HCT116 (cell line): Measurements from ENCODE around the gene PVRIG.
"Not testable (repeated sequence)": the region's sequence is repeated elsewhere in the genome, so short reads cannot be mapped to it uniquely, and the experiment has no call there.

Experiments used
- ATF3 ChIP-seq: IDR thresholded peaks from 2 replicates; pipeline ENCODE4 v1.6.1; 2012
- CEBPB ChIP-seq: IDR thresholded peaks from 2 replicates; pipeline ENCODE4 v1.6.1; 2012; ENCODE audit warnings: low read depth
- CTCF ChIP-seq, 3 experiments: fragments of 200-600 bp in 1 of 3; sonication (generic) in 1 of 3; IDR thresholded peaks in 2 of 3; conservative IDR thresholded peaks in 1 of 3; 2 replicates each; pipeline ENCODE4 v1.5.1; 2012 to 2017; ENCODE audit warnings: low read depth in 2 of 3, low read length in 2 of 3, antibody characterized with exemption in 1 of 3, borderline replicate concordance in 1 of 3, control low read depth in 1 of 3, mild to moderate bottlenecking in 1 of 3, mixed read lengths in 1 of 3, mixed run types in 1 of 3, moderate library complexity in 1 of 3; ENCODE audit not compliant: insufficient read depth in 1 of 3
- EGR1 ChIP-seq: IDR thresholded peaks from 2 replicates; pipeline ENCODE4 v1.6.1; 2012; ENCODE audit warnings: low read depth
- EZH2 ChIP-seq: fragments of 200-600 bp; sonication (generic); IDR thresholded peaks from 2 replicates; pipeline ENCODE4 v1.6.1; 2017; ENCODE audit warnings: antibody characterized with exemption, mixed run types
- JUND ChIP-seq: IDR thresholded peaks from 2 replicates; pipeline ENCODE4 v1.6.1; 2012
- POLR2A ChIP-seq: IDR thresholded peaks from 2 replicates; pipeline ENCODE4 v1.7.0; 2011; ENCODE audit warnings: borderline replicate concordance; ENCODE audit not compliant: insufficient read depth, insufficient read length; ENCODE audit errors: extremely low read depth
- POLR2AphosphoS5 ChIP-seq: IDR thresholded peaks from 2 replicates; pipeline ENCODE4 v1.6.1; 2011; ENCODE audit warnings: mild to moderate bottlenecking, low read depth, low read length, moderate library complexity
- REST ChIP-seq: IDR thresholded peaks from 2 replicates; pipeline ENCODE4 v1.6.1; 2012; ENCODE audit warnings: low read depth
- ZBTB33 ChIP-seq: IDR thresholded peaks from 2 replicates; pipeline ENCODE4 v1.6.1; 2011; ENCODE audit warnings: mild to moderate bottlenecking, low read length, moderate library complexity; ENCODE audit not compliant: insufficient replicate concordance; ENCODE audit errors: extremely low read depth

GRCh38 chr7:100223376-100223927 lies 3.7 kb downstream of the PVRIG start:
- not testable (repeated sequence) for TF ChIP-seq CTCF (IDR thresholded peaks at IDR 0.05 in 2 of 3, conservative IDR thresholded peaks at IDR 0.05 in 1 of 3; ENCODE audit: borderline replicate concordance in 1 of 3, insufficient read depth in 1 of 3, low read depth in 2 of 3, low read length in 2 of 3); EZH2; CEBPB; ZBTB33; EGR1; POLR2A; JUND; POLR2AphosphoS5; REST; ATF3
